MCF 10A (cell line): ENCODE measurements around the gene TRPM3. TPM values are rescaled to one million over a fixed set of nuclear protein-coding genes. Genes with fewer than 3 reads are reported as not detected.
A peak's percentile ranks its signal among the peaks of the same experiment; 100 is the strongest.

Experiments used
- BruUV-seq: library from RNA; stranded (reverse); fragments of 400-500 nt; replicated peaks from 2 replicates; lab custom pipeline; 2021; lab: Mats Ljungman, UMichigan
- CTCF ChIA-PET: fragments of 300-600 bp; sonication (Branson Sonifier 250); formaldehyde crosslinking; extraction: SDS; loops from one replicate; lab custom pipeline; 2021; ENCODE audit warnings: antibody characterized with exemption, inconsistent platforms; lab: Yijun Ruan, JAX
- POLR2A ChIA-PET: fragments of 300-600, 350-650 bp; sonication (Branson Sonifier 250); formaldehyde crosslinking; extraction: SDS; loops from one replicate; lab custom pipeline; 2020; ENCODE audit warnings: antibody characterized with exemption, inconsistent platforms; lab: Yijun Ruan, JAX
- DNase-seq: peaks from one replicate; pipeline ENCODE4 v3.0.0-alpha.2; 2018; ENCODE audit not compliant: unreplicated experiment
- H3K27ac Mint-ChIP-seq: one replicate; pipeline ENCODE4 v1.8.0; 2022; ENCODE audit warnings: mild to moderate bottlenecking, low read depth, mixed read lengths; ENCODE audit not compliant: unreplicated experiment
- H3K27me3 Mint-ChIP-seq: one replicate; pipeline ENCODE4 v1.8.0; 2022; ENCODE audit warnings: mixed read lengths; ENCODE audit not compliant: insufficient read depth, unreplicated experiment
- H3K36me3 Mint-ChIP-seq: one replicate; pipeline ENCODE4 v1.8.0; 2022; ENCODE audit warnings: mild to moderate bottlenecking, moderate library complexity, mixed read lengths; ENCODE audit not compliant: insufficient read depth, unreplicated experiment
- H3K4me1 Mint-ChIP-seq: one replicate; pipeline ENCODE4 v1.8.0; 2022; ENCODE audit warnings: mixed read lengths; ENCODE audit not compliant: insufficient read depth, unreplicated experiment
- H3K4me3 Mint-ChIP-seq: one replicate; pipeline ENCODE4 v1.8.0; 2022; ENCODE audit warnings: mild to moderate bottlenecking, moderate library complexity, mixed read lengths; ENCODE audit not compliant: unreplicated experiment
- H3K9me3 Mint-ChIP-seq: one replicate; pipeline ENCODE4 v1.8.0; 2022; ENCODE audit warnings: mixed read lengths; ENCODE audit not compliant: unreplicated experiment
- CTCF ChIP-seq: fragments of 200-600 bp; IDR thresholded peaks from one replicate; pipeline ENCODE4 v1.8.0; 2022; ENCODE audit warnings: antibody characterized with exemption, mild to moderate bottlenecking; ENCODE audit not compliant: unreplicated experiment
- intact Hi-C: fragments of 100-400 bp; cut with micrococcal nuclease; formaldehyde crosslinking; loops from 2 replicates; pipeline ENCODE4 v1.14.1; 2022
- total RNA-seq: library from RNA; stranded (reverse); gene quantifications from 2 replicates; pipeline ENCODE4 v1.2.3, GENCODE V29; 2022

The TRPM3 gene
- total RNA-seq, 1 experiment from 2014 or later, result 0.44 TPM

GRCh38 chr9:70490478-70490877 lies 630.9 kb downstream of the TRPM3 start:
- intact Hi-C loops, result no loop called here
- H3K4me1 Mint-ChIP-seq, result peaks cover 26% of the 10 kb centered on the region

DNA sequence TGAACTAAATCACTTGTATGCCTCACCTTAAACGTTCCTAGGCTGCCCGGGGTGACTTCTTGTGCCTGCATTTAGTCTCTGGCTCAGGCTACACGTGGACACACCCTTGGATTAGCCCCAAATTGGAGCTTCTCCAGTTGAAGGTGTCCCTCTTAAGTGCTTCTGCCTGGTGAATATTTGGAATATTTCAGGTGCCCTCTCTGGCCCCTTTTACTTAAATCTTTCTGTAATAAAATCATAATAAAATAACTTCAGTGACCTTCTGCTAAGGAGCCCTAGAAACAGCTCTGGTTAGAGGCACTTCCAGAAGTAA lies 632.7 kb downstream of the TRPM3 start:
- CTCF ChIA-PET, result interaction anchor here (0.6 to 3.3 kb wide), 13 partner anchors 11 to 628 kb away, joined by 3 to 27 read pairs (median 3); no protein-coding TSS in a partner anchor
- POLR2A ChIA-PET, result interaction anchor here (0.8 to 4.5 kb wide), 14 partner anchors 9 to 154 kb away, joined by 3 to 76 read pairs (median 5); partner anchors contain the start of gene KLF9
- peaks cover 4% of the 10 kb centered on the region for H3K36me3 Mint-ChIP-seq
- no peak for TF ChIP-seq CTCF
- no peak overlapping the region for H3K4me3 Mint-ChIP-seq
- no peaks in the 10 kb centered on the region for H3K27me3 Mint-ChIP-seq
- no peaks in the 10 kb centered on the region for H3K9me3 Mint-ChIP-seq
- intact Hi-C loops, result no loop called here
- H3K27ac Mint-ChIP-seq, result peak overlapping the region; percentile 27
- H3K4me1 Mint-ChIP-seq, result peaks cover 24% of the 10 kb centered on the region
- DNase-seq, result peak; percentile 63
- no TSS peak for BruUV-seq

More at GRCh38 chr9:70490478-70490877, 630.9 kb downstream of the TRPM3 start:
- Mint-ChIP-seq H3K27ac (no peak overlapping the region), H3K36me3 (peaks cover 4% of the 10 kb centered on the region), H3K4me3 (no peak overlapping the region), H3K9me3 (no peaks in the 10 kb centered on the region), H3K27me3 (peaks cover 11% of the 10 kb centered on the region)
- ChIA-PET CTCF (interaction anchor here (0.9 to 1.0 kb wide), 2 partner anchors 32 to 154 kb away, joined by 3 to 4 read pairs; no protein-coding TSS in a partner anchor), POLR2A (interaction anchor here (0.7 to 4.5 kb wide), 3 partner anchors 71 to 79 kb away, joined by 3 to 76 read pairs (median 21); partner anchors contain the start of gene KLF9)
- peak; percentile 30 for DNase-seq
- no TSS peak for BruUV-seq
- no peak for TF ChIP-seq CTCF

DNA sequence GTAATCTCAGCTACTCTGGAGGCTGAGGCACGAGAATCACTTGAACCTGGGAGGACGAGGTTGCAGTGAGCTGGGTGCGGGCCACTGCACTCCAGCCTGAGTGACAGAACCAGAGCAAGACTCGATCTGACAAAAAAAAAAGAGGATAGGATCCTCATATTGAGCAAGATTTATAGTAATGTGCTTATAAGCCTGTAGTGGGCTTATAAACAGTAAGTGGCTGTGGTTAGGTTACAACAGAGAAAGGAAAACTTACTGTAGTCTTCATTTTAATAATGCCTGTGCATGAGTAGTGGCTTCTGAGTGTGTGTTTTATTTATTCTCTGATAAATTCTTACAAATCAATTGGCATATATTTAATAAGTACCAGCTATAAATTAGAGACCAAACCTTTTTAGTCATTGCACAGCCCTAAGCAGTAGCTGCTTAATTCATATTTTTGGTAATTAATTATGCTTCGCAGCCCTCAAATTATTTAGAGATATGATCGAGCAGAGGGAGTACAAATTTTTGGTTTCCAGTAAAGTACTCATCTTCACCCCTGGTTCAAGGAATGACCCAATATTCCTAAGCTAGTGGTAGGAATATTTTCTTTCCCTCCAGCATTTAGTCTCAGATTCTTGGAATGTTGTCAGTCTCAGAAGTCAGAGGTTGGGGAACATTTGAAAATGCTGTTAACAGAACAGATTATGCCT lies 633.2 kb downstream of the TRPM3 start:
- no TSS peak for BruUV-seq
- ChIA-PET POLR2A (interaction anchor here (0.6 to 4.5 kb wide), 14 partner anchors 9 to 154 kb away, joined by 3 to 76 read pairs (median 5); partner anchors contain the start of gene KLF9), CTCF (interaction anchor here (0.6 to 3.3 kb wide), 13 partner anchors 9 to 628 kb away, joined by 3 to 27 read pairs (median 4); no protein-coding TSS in a partner anchor)
- Mint-ChIP-seq H3K4me1 (peaks cover 24% of the 10 kb centered on the region), H3K36me3 (peaks cover 3% of the 10 kb centered on the region), H3K4me3 (no peak overlapping the region), H3K27me3 (no peaks in the 10 kb centered on the region), H3K27ac (peak overlapping the region; percentile 27), H3K9me3 (no peaks in the 10 kb centered on the region)
- no peak for DNase-seq
- TF ChIP-seq CTCF, result no peak
- intact Hi-C loops, result no loop called here

GRCh38 chr9:70486127-70486526 lies 635.3 kb downstream of the TRPM3 start:
- no peaks in the 10 kb centered on the region for H3K9me3 Mint-ChIP-seq
- H3K27ac Mint-ChIP-seq, result peak overlapping the region; percentile 44
- no TSS peak for BruUV-seq
- H3K4me1 Mint-ChIP-seq, result peaks cover 28% of the 10 kb centered on the region
- POLR2A ChIA-PET, result interaction anchor here (0.8 to 4.5 kb wide), 4 partner anchors 66 to 100 kb away, joined by 3 to 76 read pairs (median 18); partner anchors contain the start of gene KLF9
- no peak for DNase-seq
- intact Hi-C loops, result no loop called here
- no peak for TF ChIP-seq CTCF
- CTCF ChIA-PET, result interaction anchor here (0.6 to 3.3 kb wide), 6 partner anchors 34 to 1451 kb away, joined by 3 to 27 read pairs (median 4); no protein-coding TSS in a partner anchor
- H3K27me3 Mint-ChIP-seq, result no peaks in the 10 kb centered on the region
- no peaks in the 10 kb centered on the region for H3K36me3 Mint-ChIP-seq
- H3K4me3 Mint-ChIP-seq, result no peak overlapping the region
